GDM1 (cell line): ENCODE measurements around the gene SYT11.
A peak's percentile ranks its signal among the peaks of the same experiment; 100 is the strongest.
"Not testable (repeated sequence)": the region's sequence is repeated elsewhere in the genome, so short reads cannot be mapped to it uniquely, and the experiment has no call there.

Experiments used
- DNase-seq: peaks from one replicate; lab custom pipeline; 2025; lab: John Stamatoyannopoulos, UW

SYT11 gene, protein sequence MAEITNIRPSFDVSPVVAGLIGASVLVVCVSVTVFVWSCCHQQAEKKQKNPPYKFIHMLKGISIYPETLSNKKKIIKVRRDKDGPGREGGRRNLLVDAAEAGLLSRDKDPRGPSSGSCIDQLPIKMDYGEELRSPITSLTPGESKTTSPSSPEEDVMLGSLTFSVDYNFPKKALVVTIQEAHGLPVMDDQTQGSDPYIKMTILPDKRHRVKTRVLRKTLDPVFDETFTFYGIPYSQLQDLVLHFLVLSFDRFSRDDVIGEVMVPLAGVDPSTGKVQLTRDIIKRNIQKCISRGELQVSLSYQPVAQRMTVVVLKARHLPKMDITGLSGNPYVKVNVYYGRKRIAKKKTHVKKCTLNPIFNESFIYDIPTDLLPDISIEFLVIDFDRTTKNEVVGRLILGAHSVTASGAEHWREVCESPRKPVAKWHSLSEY

DNA sequence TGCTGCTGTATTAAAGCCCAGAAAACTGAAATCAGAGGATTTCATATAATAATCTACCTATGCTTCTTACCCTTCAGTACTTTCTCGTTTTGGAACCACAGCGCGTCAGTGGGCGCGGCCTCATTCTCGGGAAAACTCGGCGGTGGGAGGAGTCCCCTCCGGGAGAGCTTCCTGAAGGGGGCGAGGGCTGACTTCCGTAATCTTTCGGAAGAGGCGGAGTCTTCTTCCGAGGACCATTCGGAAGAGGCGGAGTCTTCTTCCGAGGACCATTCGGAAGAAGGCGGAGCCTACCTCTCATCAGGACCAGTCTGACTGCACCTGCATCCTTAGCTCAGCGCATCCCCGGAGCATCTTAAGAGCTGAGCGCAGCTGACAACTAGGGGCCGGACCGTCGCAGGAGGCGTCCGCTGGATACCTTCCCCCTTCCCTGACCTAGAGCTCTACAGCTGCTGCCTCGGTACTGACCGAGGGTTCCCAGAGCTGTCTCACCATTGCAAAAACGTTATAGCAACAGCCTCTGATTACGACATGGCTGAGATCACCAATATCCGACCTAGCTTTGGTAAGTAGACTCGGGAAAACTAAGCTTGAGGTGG is at the start of gene SYT11:
TSS of gene SYT11 (plus strand) at position 334 of the 596 bp plus-strand sequence. CDS start at position 529, 195 bp downstream.
- DNase-seq: peak; percentile 92

DNA sequence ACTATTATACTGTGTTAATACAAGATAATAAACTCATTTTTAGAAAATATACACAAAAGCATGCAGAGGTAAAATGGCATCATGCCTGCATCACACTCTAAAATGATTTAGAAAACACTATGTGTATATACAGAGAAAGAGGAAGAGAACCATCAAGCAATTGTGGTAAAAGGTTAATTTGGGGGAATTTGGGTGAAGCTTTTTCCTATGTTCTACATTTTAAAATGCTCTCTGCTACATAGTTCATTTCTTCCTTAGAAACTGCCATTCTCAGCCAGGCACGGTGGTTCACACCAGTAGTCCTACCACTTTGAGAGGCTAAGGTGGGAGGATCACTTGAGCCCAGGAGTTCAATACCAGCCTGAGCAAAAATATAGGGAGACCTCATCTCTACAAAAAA is 46.5 kb upstream of the SYT11 start:
- DNase-seq: no peak

DNA sequence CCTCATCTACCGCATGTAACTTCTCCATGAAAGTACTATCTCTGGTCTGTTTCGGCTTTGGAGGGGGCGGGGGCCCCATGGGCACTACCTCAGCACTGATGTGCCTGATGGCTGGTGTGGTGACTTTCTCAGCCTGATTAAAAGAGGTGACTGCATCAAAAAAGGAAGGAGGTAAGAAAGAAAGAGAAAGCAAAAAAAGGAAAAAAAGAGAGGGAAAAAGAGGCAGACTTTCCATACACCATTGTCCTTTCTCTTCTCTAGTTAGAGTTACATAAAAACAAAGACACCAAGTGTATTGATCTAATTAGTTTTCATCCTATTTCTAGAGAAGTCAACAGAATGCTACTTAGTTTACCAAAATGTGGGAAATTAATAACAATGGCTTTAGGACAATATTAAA is 45.7 kb upstream of the SYT11 start:
- no peak for DNase-seq

DNA sequence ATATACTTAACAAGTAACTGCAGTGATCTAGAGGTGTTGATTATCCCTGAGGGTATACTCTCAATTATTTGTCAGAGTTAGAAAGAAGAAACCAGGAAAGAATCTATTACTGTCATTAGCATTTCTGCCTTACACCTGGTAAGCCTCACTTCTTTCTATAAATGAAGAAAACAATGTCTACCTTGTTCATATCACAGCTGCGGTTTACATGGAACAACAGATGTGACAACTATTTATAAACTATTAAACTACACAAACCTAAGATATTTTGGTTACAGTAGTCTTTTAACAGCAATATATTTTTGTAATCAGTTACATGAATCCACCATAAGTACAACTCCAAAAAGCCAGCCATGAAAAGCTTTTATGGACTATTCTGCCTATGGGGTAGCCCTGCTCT is 43.0 kb upstream of the SYT11 start:
- DNase-seq: no peak

DNA sequence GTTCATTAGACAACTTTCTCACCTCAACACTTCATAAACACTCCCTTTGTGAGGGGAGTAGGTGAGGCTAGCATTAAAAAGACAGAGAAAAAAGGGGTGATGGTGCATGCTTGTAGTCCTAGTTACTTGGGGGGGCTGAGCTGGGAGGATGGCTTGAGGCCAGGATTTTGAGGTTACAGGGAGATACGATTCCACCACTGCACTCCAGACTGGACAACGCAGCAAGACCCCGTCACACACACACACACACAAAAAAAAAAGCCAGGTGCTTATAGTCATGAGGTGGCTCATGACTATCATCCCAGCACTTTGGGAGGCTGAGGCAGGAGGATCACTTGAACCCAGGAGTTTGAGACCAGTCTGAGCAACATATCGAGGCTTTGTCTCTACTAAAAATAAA is 31.9 kb upstream of the SYT11 start:
- DNase-seq: no peak

DNA sequence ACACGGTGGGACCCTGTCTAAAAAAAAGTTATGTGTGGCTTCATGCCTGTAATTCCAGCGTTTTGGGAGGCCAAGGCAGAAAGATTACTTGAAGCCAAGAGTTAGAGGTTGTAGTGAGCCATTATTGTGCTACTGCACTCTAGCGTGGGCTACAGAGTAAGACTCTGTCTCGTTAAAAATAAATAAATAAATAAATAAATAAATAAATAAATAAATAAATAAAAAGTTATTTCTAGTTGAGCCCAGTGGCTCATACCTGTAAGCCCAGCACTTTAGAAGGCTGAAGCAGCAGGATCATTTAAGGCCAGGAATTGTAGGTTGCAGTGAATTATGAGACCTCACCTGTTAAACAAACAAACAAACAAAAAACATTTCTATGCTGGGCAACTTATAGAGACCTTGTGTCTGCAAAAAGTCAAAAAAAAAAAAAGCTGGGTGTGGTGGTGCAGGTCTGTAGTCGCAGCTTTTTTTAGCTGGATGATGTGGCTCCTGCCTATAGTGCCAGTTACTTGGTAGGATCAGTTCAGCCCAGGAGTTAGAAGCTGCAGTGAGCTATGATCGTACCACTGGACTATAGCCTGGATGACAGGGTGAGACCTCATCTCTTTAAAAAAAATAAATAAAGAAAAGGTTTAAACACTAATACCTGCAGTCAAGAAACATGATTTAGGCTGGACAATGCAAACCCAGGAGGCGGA is 27.9 kb upstream of the SYT11 start:
- DNase-seq: no peak

DNA sequence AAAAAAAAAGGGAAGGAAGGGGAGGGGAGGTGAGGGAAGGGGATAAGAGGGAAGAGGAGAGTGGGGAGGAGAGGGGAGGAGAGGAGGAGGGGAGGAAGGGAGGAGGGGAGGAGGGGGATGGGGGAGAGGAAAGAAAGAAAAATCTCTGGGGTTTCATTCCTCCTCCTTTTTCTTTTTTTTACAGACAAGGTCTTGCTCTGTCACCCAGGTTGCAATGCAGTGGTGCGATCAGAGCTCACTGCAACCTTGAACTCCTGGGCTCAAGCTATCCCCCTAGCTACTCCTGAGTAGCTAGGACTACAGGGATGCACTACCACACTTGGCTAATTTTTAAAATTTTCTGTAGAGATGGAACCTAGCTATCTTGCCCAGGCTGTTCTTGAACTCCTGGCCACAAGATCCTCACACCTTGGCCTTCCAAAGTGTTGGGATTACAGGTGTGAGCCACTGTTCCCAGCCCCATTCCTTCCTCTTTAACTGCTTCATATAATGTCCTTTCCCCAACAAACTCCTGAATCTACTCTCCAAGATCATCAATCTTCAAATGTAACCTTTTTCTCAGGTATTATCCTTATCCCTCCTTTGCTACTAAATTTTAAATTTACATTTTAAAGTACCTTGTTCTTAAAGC is 25.6 kb upstream of the SYT11 start:
- no peak for DNase-seq

DNA sequence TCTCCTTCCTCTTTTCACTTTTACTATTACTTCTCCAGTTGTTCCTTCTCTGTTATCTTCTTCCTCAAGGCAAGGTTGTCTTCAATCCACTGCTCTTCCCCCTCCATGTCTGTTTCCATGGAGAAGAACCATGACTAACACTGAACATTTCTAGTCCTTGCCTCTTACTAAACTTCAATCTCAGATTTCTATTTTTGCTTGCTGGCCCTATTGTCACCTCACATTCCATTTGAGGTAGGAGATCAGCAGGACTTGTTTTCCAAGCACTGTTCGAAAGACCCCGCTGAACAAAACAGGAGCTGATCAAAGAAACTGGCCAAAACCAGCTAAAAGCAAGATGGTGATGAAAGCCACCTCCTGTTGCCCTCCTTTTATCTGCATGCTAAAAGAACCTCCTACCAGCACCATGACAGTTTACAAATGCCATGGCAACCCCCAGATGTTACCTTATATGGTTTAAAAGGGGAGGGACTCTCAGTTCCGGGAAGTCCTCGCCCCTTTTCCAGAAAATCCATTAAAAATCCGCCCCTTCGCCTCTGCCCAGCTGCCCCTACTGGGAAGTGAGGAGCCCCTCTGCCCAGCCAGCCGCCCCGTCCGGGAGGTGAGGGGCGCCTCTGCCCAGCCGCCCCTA is 25.0 kb upstream of the SYT11 start:
- no peak for DNase-seq

DNA sequence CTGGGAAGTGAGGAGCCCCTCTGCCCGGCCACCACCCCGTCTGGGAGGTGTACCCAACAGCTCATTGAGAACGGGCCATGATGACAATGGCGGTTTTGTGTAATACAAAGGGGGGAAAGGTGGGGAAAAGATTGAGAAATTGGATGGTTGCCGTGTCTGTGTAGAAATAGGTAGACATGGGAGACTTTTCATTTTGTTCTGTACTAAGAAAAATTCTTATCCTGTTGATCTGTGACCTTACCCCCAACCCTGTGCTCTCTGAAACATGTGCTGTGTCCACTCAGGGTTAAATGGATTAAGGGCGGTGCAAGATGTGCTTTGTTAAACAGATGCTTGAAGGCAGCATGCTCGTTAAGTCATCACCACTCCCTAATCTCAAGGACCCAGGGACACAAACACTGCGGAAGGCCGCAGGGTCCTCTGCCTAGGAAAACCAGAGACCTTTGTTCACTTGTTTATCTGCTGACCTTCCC is 24.4 kb upstream of the SYT11 start:
- DNase-seq: not testable (repeated sequence)

DNA sequence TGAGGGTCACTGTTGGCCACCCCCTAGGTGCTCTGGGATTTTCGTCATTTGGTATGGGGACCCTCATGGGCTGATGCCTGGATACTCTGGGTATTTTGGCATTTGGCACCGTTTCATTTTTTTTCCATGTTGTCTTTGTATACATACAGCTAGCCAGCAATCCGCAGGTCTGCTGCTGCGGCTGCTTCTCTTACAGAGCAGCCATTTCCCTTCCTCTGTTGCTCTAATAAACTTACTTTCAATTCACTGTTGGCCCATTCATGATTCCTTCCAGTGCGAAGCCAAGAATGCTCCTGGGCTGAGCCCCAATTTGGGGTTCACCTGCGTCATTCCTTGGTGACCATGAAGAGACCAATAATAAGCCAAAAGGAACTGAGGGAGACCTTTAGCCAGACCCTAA is 23.8 kb upstream of the SYT11 start:
- DNase-seq: no peak

DNA sequence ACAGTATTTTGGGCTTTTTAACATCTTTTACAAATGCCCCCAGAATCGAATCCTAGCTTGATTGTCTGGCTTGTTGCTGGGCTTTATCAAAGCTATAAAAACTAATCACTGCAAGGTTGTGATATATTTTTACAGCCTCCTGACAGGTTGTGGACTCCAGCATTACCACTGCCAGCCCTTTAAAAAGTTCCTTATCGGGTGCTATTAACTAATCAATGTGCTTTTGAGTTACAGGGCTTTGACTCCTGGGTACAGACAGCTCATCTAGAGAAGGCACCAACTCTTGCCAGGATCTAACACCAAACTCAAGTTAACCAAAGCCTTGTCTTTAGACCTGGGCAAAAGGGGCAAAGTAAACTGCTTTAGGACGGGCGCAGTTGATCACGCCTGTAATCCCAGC is 19.0 kb upstream of the SYT11 start:
- DNase-seq: no peak

DNA sequence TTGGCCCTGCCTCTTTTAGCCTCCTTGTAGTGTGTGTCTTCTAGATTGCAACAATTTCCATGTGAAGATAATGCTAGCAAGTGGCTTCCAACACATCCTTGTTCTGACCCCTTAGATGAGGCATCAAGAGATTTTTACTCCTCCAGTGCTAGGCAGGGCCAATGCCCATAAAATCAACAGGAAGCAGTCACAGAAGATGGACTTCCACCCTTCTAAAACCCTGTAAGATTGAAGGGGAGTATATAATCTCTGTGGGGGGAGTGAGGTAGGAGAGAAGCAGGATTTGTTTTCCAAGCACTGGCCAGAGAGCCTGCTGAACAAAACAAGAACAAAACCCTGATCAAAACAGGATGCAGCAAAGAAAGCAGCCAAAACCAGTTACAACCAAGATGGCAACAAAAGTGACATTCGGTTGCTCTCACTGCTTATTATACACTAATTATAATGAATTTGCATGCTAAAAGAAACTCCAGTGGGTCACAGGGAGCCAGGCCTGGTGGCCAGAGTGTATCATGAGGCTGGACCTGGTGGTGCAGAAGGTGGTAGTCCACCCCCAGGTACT is 14.4 kb upstream of the SYT11 start:
- DNase-seq: no peak

DNA sequence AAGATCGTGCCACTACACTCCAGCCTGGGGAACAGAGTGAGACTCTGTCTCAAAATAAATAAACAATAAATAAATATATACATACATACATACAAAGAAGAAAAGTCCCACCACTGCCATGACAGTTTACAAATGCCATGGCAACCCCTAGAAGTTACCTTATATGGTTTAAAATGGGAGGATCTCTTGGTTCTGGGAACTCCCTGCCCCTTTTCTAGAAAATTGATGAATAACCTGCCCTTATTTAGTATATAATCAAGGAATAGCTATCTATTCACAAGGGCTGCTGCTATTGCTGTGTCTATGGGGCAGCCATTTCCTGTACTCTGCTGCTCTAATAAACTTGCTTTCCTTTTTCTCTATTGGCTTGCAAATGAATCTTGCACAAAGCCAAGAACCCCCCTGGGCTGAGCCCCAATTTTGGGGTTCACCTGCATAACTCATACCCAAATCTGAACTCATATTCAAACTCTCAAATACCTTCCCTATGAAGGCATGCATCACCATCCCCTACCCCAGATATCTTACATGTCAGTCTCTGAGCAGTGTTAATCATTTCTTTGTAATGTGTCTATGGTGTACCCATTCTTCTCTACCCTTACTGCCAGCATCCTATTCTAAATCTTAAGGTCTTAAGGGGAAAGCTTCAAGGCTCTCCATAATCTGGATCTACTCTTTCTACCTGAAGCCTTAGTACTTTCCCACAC is 11.4 kb upstream of the SYT11 start:
- DNase-seq: no peak

DNA sequence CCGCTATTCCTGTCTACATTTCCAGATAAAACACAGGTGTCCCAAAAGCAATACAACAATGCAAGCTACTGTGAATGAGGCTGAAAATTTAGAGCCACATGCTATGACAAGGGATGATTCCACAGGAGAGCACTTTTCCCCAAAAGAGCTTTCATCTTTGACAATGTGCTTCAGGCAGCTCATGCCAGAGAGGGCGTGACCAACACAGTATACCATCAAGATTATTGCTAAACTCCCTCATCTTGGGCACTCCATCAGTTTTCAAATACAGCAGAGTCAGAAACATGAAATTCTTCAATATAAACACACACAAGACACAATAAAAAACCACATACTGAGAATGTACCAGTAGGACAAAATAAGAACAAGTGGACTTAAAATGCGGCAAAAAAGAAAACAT is 9.0 kb upstream of the SYT11 start:
- no peak for DNase-seq

DNA sequence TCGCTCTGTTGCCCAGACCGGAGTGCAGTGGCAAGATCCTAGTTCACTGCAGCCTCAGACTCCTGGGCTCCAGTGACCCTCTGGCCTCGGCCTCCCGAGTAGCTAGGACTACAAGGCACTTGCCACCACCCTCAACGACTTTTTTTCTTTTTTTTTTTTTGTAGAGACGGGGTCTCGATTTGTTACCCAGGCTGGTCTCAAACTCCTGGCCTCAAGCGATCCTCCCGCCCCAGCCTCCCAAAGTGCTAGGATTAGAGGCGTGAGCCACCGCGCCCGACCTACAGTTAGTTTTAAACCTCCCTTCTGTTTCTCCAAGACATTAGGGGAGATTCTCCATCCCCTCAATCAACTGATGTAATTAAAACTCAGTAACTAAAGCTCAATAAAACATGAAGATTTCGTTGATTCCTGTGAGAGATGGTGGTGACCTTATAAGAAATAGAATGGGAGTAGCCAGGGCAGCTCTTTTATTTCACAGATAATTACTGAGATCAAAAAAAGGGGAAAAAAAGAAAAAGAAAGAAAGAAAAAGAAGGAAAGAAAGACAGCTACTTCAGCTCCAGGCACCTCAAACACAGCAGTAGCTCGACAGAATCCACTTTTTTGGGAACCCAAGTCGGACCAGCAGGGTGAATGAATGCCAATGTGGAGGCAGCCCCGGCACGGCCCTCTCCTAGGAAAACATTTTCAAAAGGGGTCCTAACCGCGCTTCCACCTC is 3.0 kb upstream of the SYT11 start:
- DNase-seq: no peak

DNA sequence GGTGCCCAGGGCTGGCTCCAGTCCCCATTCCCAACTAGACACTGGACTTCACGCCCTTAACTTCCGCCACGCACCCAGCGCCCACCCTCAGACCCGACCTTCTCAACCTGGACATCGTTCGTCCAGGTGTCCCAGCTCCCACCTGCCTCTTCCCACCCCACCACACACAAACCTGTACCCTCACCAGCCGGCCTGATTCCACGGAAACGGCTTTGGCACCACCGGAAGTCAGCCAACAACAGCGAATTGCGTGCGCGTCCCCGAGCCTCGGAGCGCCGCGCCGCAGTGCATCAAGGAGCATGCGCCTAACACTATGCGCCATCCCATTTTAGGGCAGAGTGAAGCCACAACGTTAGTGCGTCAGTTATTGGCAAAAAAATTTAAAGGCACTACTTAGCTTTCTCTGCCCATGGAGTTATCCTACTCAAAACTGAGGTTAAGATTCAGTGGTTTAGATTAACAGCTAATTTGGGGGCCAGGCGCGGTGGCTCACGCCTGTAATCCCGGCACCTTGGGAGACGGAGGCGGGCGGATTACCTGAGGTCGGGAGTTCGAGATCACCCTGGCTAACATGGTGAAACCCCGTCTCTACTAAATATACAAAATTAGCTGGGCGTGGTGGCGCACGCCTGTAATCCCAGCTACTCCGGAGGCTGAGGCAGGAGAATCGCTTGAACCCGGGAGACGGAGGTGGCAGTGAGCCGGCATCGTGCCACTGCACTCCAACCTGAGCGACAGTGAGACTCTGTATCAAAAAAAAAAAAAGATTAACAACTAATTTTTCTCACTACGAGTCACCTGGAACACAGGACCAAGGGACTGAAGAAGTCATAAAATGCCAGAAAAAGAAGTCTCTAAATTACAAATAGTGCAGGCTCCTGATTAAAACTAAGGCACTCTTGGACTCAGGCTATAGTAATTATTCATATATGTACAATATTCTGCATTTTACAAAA is 2.1 kb upstream of the SYT11 start, which contains the start of gene GON4L:
TSS of gene GON4L (minus strand) at position 240 of the 956 bp plus-strand sequence. CDS start 3,434 bp downstream, outside the sequence.
- DNase-seq: peak; percentile 89

DNA sequence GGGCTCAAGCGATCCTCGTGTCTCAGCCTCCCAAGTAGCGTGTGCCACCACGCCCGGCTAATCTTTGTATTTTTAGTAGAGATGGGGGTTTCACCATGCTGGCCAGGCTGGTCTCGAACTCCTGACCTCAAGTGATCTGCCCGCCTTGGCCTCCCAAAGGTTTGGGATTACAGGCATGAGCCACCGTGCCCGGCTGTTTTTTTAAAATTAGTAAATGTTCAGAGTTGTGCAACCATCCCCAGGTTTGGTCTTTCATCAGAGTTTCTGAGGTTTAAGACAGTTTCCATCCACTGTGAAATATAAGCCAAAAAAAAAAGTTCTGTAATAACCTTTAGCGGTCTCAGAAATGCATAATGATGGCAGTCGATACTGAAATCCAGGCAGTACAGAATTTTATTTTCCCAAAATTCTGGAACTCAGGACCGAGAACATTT is 550 bp upstream of the SYT11 start:
- no peak for DNase-seq

DNA sequence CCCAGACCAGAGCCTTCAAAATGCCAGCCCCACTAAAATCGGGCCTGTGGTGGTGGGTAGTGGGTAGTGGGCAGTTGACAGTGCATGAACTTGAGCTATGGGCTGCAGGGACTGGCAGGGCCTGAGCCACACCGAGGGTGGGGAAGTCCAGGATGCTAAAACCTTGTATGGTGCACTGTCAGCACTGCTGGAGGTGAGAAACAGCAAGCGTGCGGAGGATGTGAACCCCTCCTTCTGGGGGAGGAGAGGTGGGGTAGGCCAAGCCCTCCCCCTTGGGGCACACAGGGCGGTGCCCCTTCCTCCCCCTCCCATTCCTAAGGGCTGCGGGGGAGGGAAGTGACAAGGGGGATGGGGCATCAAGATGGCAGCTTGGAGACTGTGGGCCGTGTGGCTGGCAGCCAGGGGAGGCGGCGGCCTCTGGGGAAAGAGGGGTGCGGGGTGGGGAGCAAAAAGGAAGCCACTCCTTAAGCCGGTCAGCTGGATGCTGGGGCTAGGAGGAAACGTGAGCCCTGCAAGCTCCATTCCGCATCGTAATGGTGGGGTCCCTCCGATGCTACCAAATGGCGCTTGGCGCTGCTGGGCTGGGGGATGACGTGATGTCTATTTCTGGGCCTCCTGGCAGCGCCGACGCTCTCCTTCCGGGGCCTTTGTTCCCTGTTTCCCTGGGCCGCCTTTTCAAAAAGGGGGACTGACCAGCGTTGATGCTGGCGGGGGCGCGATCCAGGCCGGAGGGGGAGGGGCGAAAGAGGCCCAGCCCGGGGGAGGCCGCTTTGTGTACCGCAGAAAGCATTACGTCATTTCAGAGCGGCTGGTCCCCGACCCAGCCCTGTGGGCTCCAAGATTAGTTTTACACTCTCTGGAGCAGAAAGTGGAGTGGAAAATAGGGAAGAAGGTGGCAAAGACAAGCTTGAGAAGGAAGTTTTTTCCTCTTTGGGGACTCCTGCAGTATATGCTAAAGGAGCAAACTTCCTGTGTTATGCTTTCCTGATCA is 809 bp downstream of the SYT11 start:
- peak; percentile 53 for DNase-seq
